ENCODE data around the gene HLA-DOB. TPM values are rescaled to one million over a fixed set of nuclear protein-coding genes. Genes with fewer than 3 reads are reported as not detected.
A peak's percentile ranks its signal among the peaks of the same experiment; 100 is the strongest.

The HLA-DOB gene
- total RNA-seq, 2 experiments from 2014 or later = 2.4 to 3.1 TPM

DNA sequence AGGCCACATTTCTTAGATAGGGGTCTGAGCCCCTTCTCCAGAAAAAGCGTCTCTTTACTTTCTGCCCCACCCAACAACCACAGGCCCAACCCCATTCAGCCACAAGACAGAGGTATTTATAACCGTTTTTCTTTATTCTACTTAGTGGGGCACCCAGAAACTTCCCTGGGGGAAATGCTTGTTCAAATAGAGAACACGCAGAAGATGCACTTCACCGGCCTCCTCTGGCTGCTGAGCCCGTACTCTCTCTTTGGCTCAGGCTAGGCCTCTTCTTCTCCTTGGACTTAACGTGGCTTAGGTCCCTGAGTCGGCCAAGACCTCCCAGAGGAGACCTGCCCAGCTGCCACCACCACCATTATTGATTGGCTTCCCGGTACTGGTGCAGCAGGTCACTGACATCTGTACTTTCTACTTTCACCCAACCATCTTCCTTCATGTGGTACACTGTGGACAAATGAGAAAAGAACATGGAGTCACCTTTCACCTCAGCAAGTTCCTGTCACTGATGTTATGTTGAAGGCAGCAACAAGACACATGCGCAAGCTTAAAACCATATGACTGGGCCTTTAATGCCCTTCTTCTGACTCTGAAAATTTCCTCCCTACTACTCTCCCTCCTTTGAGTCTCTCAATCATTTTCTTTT, 23.9 kb upstream of the HLA-DOB start:
- ATAC-seq (ENCODE audit: low read depth) (peak; percentile 7), DNase-seq (peak; percentile 65)
- Mint-ChIP-seq H3K27me3 (no peaks in the 10 kb centered on the region), H3K27ac (peak overlapping the region; percentile 100), H3K4me3 (peak overlapping the region; percentile 97), H3K36me3 (peaks cover 67% of the 10 kb centered on the region), H3K9me3 (no peaks in the 10 kb centered on the region), H3K4me1 (peaks cover 61% of the 10 kb centered on the region)
- POLR2A ChIA-PET = interaction anchor here (1.4 to 10.7 kb wide), 6 partner anchors 10 to 140 kb away, joined by 3 to 773 read pairs (median 76); partner anchors contain the start of genes BRD2, PSMB9 and TAP1

DNA sequence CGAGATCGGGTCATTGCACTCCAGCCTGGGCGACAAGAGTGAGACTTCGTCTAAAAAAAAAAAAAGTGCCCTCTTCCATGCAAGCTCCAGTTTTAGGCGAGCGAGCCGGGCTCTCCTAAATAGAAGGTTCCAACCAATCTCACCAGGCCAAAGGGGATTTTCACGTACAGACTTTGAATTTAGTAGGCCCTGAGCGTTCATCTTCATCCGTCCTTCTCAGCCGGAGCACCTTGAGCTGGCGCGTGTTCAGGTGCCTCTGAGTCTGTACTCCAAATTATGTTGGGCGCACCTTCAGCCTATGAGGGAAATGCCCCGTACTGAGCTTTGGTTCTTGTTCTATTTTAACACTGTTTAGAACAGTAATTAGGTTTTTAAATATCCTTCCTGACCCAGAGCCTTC, 22.6 kb upstream of the HLA-DOB start:
- no peaks in the 10 kb centered on the region for H3K27me3 Mint-ChIP-seq
- H3K4me3 Mint-ChIP-seq = peak overlapping the region; percentile 72
- H3K4me1 Mint-ChIP-seq = peaks cover 65% of the 10 kb centered on the region
- peaks cover 66% of the 10 kb centered on the region for H3K36me3 Mint-ChIP-seq
- H3K27ac Mint-ChIP-seq = peak overlapping the region; percentile 100
- H3K9me3 Mint-ChIP-seq = no peaks in the 10 kb centered on the region
- DNase-seq (no peak), ATAC-seq (ENCODE audit: low read depth) (no peak)
- POLR2A ChIA-PET = interaction anchor here (1.0 to 10.7 kb wide), 10 partner anchors 11 to 145 kb away, joined by 3 to 773 read pairs (median 12); partner anchors contain the start of genes BRD2, HLA-DMB, PSMB9 and TAP1

DNA sequence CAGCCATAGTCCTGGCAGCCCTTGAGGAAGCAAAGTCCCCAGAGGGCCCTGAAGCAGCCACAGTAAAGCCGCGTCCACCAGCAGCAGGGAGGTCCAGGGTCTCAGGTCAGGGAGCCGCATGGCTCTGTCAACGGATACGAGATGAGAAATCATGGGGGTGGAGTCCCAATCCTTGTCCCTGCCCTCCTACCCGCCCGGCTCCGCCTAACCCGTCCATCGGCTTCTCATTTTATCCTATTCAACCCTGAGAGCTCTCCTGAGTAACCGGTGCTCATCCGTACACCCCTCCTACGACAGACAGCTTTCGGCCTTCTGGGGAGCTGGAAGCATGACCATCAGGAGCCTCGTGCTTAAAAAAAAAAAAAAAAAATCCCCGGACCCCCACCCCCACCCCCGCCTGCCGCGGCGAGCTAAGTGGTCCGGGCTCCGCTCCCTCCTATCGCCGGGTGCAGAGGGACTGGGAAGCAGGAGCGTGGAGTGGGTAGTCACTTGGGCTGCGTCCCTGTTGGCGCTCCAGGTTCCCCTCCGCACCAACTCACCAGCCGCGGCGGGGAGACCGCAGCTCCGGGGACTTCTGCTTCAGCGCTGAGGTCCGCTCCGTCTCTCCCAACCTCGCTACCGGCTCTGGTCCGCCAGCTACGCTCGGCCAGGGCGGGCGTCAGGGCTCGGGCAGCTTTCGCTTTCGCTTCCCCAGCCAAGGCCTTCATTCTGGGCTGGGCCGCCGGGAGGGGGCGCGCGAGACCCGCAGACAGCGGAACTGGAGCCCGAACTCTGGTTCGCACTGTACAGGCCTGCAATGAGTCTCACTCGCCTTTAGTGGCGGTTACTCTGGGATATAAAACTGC, 21.5 kb upstream of the HLA-DOB start, which contains the start of gene TAP2:
Gene TAP2 (minus strand): TSS at position 626 of the 845 bp plus-strand sequence. CDS start 506 bp downstream, at position 120.
- POLR2A ChIA-PET = interaction anchor here (0.5 to 10.7 kb wide), 19 partner anchors 9 to 643 kb away, joined by 3 to 773 read pairs (median 5); partner anchors contain the start of genes BRD2, HLA-DMA, HLA-DMB and PSMB9

DNA sequence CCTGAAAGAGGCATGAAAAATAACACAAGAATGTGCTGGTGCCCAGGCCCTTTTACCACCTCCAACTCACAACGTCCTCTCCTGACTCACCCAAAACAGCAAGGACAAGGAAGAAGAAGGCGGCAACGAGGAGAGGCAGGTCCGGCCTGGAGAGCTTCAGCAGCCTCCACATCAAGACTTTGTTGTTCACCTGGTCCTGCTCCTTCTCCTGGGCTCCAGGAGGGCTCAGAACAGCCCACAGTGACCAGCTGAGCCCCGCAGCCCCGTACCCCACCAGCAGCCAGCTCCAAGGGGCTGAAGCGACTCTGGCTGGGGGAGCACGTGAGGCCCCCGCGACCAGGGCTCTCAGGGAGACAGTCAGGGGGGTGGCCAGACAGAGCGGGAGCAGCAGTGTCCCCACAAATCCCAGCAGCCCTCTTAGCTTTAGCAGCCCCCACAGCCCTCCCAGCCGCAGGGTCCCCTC, 20.9 kb upstream of the HLA-DOB start:
- POLR2A ChIA-PET = interaction anchor here (0.9 to 10.7 kb wide), 16 partner anchors 10 to 642 kb away, joined by 3 to 773 read pairs (median 7); partner anchors contain the start of genes BRD2, HLA-DMA, HLA-DMB and PSMB9
- ATAC-seq (ENCODE audit: low read depth) = no peak
- H3K9me3 Mint-ChIP-seq = no peaks in the 10 kb centered on the region
- peaks cover 70% of the 10 kb centered on the region for H3K36me3 Mint-ChIP-seq
- DNase-seq = no peak
- peak overlapping the region; percentile 100 for H3K27ac Mint-ChIP-seq
- H3K4me1 Mint-ChIP-seq = peaks cover 77% of the 10 kb centered on the region
- peak overlapping the region; percentile 72 for H3K4me3 Mint-ChIP-seq
- H3K27me3 Mint-ChIP-seq = no peaks in the 10 kb centered on the region

More for the DNA sequence above, 21.5 kb upstream of the HLA-DOB start, which contains the start of gene TAP2:
- Mint-ChIP-seq H3K27ac (peak within 1 kb of the TSS; percentile 100), H3K4me3 (peak within 1 kb of the TSS; percentile 72), H3K27me3 (no peaks in the 10 kb centered on the region), H3K4me1 (peaks cover 75% of the 10 kb centered on the region), H3K36me3 (peaks cover 69% of the 10 kb centered on the region), H3K9me3 (no peaks in the 10 kb centered on the region)
- peak; percentile 79 for ATAC-seq (ENCODE audit: low read depth)
- DNase-seq = peak; percentile 100

DNA sequence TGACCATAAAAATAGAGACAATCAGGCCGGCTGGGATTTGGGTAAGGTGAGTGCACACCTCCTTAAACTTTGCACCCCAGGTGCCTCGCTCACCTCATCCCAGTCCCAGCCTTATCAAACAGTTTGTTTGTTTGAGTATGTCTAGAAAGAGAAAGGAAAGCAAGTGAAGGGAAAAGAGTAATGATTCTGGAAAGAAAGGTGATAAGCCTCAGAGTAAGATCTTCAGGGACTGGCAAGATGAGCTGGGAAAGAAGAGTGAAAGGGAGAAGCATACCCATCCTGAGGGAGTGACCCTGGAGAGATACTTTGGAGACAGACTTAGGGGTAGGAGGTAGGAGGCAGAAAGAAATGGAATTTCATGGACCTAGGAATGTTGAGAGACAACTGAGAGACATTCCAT, 20.1 kb upstream of the HLA-DOB start:
- no peaks in the 10 kb centered on the region for H3K27me3 Mint-ChIP-seq
- H3K9me3 Mint-ChIP-seq = no peaks in the 10 kb centered on the region
- POLR2A ChIA-PET = interaction anchor here (2.2 to 10.7 kb wide), 3 partner anchors 9 to 136 kb away, joined by 14 to 773 read pairs (median 323); partner anchors contain the start of genes BRD2, PSMB9 and TAP1
- H3K27ac Mint-ChIP-seq = peak overlapping the region; percentile 100
- DNase-seq (no peak), ATAC-seq (ENCODE audit: low read depth) (no peak)
- H3K4me3 Mint-ChIP-seq = peak overlapping the region; percentile 72
- H3K36me3 Mint-ChIP-seq = peaks cover 63% of the 10 kb centered on the region
- H3K4me1 Mint-ChIP-seq = peaks cover 75% of the 10 kb centered on the region

DNA sequence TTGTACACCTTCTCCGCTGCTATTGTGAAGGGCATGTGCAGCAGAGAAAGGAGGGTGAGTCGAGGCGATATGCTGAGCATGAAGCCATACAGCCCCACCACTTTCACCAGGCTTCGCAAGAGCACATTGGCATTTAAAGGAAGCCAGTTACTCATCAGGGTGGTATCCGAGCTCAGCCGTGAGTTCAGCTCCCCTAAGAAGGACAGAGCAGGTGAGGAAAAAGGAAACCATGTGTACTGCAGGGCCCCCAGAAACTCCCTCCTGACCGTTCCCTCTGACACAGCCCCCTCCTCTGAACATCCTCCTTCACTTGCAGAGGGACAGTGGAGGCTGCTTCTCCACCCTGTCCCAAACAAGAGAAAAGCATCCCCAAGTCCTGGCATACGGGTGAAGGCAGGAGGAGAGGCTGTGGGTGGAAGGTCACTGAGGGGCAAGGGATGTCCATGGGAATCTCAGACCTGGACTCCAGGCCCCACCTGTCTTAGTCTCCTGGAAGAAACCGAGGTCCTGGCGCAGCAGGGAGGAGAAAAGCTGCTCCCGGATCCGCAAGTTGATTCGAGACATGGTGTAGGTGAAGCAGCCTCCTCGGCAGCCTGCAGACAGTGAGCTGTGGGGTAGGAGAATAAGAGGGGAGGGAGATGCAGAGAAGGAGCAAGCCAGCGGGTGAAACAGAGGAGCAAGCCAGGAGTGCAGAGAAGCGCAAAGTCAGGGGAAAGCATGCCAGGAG, 18.5 kb upstream of the HLA-DOB start:
- no peak for DNase-seq

DNA sequence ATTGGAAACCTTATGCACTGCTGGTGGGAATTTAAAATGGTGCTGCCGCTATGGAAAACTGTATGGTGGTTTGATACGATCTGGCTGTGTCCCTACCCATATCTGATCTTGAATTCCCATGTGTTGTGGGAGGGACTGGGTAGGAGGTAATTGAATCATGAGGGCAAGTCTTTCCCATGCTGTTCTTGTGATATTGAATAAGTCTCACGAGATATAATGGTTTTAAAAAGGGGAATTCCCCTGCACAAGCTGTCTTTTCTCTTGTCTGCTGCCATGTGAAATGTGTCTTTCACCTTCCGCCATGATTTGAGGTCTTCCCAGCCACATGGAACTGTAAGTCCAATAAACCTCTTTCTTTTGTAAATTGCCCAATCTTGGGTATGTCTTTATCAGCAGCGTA, 16.9 kb upstream of the HLA-DOB start:
- H3K27me3 Mint-ChIP-seq = no peaks in the 10 kb centered on the region
- peaks cover 58% of the 10 kb centered on the region for H3K4me1 Mint-ChIP-seq
- no peaks in the 10 kb centered on the region for H3K9me3 Mint-ChIP-seq
- ATAC-seq (ENCODE audit: low read depth) (no peak), DNase-seq (no peak)
- peak overlapping the region; percentile 29 for H3K4me3 Mint-ChIP-seq
- H3K36me3 Mint-ChIP-seq = peaks cover 66% of the 10 kb centered on the region
- peak overlapping the region; percentile 39 for H3K27ac Mint-ChIP-seq
- POLR2A ChIA-PET = interaction anchor here (1.0 kb wide), 1 partner anchor 12 kb away, joined by 3 read pairs; no protein-coding TSS in a partner anchor

More for the DNA sequence above, 18.5 kb upstream of the HLA-DOB start:
- H3K27ac Mint-ChIP-seq = peak overlapping the region; percentile 65
- POLR2A ChIA-PET = no interaction called here
- H3K4me1 Mint-ChIP-seq = peaks cover 69% of the 10 kb centered on the region
- peak overlapping the region; percentile 72 for H3K4me3 Mint-ChIP-seq
- no peaks in the 10 kb centered on the region for H3K9me3 Mint-ChIP-seq
- no peak for ATAC-seq (ENCODE audit: low read depth)
- no peaks in the 10 kb centered on the region for H3K27me3 Mint-ChIP-seq
- peaks cover 62% of the 10 kb centered on the region for H3K36me3 Mint-ChIP-seq

DNA sequence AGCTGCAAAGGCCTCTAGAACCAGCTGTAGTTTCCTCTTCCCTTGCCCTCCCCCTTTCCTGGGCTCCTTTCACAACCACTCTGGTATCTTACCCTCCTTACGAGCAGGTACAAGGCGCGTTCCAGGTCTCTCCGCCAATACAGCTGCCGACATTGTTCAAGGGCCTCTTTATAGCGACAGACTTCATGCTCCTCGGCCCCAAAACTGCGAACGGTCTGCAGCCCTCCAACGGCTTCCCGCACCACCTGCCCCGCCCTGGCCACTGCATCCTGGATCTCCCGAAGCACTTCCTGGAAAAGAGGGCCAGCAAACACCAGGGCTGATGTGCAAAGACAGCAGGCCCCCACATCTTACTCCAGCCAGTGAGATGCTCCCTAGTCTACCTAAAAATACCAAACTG, 15.7 kb upstream of the HLA-DOB start:
- H3K27ac Mint-ChIP-seq = peak overlapping the region; percentile 4
- no peaks in the 10 kb centered on the region for H3K27me3 Mint-ChIP-seq
- ATAC-seq (ENCODE audit: low read depth) = no peak
- H3K4me1 Mint-ChIP-seq = peaks cover 65% of the 10 kb centered on the region
- H3K36me3 Mint-ChIP-seq = peaks cover 65% of the 10 kb centered on the region
- no peak for DNase-seq
- H3K4me3 Mint-ChIP-seq = no peak overlapping the region
- POLR2A ChIA-PET = interaction anchor here (1.0 to 1.2 kb wide), 2 partner anchors 11 to 13 kb away, joined by 3 to 5 read pairs; no protein-coding TSS in a partner anchor
- H3K9me3 Mint-ChIP-seq = no peaks in the 10 kb centered on the region

DNA sequence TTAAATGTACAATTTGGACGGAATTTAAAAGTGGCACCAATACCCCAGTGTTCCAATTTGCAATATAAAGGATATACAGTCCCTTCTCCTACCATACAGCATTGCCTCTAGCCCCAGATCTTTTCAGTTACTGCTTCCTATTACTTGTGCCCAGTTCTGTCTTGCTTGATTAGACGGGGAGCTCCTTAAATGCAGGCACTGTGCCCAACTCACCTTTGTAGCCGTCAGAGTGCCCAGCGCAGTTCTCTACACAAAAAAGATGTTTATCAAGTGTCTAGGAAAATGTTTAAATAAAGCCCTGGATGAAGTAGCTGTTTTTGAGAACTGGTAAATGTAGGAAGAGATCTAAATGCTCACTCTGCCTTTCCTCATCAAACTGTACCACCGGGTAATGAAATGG, 14.1 kb upstream of the HLA-DOB start:
- H3K27me3 Mint-ChIP-seq = no peaks in the 10 kb centered on the region
- H3K4me1 Mint-ChIP-seq = peaks cover 57% of the 10 kb centered on the region
- H3K36me3 Mint-ChIP-seq = peaks cover 56% of the 10 kb centered on the region
- H3K27ac Mint-ChIP-seq = peak overlapping the region; percentile 4
- no peaks in the 10 kb centered on the region for H3K9me3 Mint-ChIP-seq
- DNase-seq = no peak
- no peak overlapping the region for H3K4me3 Mint-ChIP-seq
- POLR2A ChIA-PET = interaction anchor here (1.0 kb wide), 1 partner anchor 141 kb away, joined by 3 read pairs; no protein-coding TSS in a partner anchor
- ATAC-seq (ENCODE audit: low read depth) = no peak

DNA sequence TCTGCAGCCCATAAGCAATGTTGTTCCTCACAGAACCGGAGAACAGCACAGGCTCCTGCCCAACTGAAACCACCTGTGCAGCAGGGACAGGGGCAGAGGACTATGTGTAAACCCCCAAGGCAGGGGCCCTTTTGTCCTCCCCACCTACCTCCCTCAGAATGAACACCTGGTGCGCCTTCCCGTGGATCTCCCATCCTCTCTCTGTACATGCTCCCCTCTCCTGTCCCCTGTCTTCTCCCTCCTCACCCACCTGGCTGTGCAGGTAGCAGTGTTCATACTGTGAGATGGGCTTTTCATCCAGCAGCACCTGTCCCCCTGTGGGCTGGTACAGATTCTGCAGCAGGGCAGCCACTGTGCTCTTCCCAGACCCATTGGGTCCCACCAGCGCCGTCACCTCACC, 13.2 kb upstream of the HLA-DOB start:
- POLR2A ChIA-PET = no interaction called here
- ATAC-seq (ENCODE audit: low read depth) (no peak), DNase-seq (no peak)
- no peaks in the 10 kb centered on the region for H3K9me3 Mint-ChIP-seq
- peak overlapping the region; percentile 62 for H3K27ac Mint-ChIP-seq
- H3K4me3 Mint-ChIP-seq = no peak overlapping the region
- peaks cover 48% of the 10 kb centered on the region for H3K36me3 Mint-ChIP-seq
- peaks cover 49% of the 10 kb centered on the region for H3K4me1 Mint-ChIP-seq
- no peaks in the 10 kb centered on the region for H3K27me3 Mint-ChIP-seq

DNA sequence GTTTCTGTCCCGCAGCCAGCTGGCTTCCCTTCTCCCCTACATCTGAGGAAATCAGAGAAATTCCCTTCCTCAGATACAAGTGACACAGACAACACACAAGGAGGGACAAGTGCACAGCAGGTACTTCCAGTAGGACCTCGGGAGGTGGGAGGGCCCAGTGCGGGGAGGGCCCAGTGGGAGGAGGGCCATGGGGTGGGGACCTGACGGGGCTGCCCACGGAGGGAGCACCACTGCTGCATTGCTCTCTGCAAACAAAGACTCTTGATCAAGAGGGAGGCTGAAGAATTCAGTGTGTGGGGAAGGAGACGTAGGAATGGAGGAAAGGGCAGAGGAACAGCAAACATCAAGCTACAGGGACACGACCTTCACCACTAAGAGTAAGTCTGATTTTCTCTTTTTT, 12.7 kb upstream of the HLA-DOB start:
- Mint-ChIP-seq H3K36me3 (peaks cover 45% of the 10 kb centered on the region), H3K9me3 (no peaks in the 10 kb centered on the region), H3K4me3 (no peak overlapping the region), H3K27ac (peak overlapping the region; percentile 40), H3K27me3 (no peaks in the 10 kb centered on the region), H3K4me1 (peaks cover 45% of the 10 kb centered on the region)
- DNase-seq (no peak), ATAC-seq (ENCODE audit: low read depth) (no peak)
- POLR2A ChIA-PET = interaction anchor here (3.4 kb wide), 1 partner anchor 8 kb away, joined by 14 read pairs; the partner anchor contains the start of gene TAP2

DNA sequence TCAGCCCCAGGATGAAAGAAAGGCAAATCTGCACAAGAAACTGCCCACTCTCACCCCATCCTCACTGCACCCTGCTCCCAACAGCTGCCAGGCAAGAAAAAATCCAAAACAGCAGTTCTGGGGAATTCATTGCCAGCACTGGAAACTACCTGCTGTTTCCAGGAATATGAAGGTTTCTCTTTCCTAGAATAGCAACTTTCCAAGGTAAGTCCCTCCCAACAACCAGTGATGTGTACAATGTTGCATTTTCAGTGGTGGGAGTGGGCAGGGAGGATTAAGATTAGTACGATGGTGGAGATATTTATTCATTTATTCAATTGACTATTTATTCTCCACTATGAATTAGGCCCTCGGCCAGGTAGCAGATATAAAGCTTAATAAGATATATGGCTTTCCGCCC, 10.2 kb upstream of the HLA-DOB start:
- no peak for DNase-seq
- ATAC-seq (ENCODE audit: low read depth) = no peak
- Mint-ChIP-seq H3K9me3 (no peaks in the 10 kb centered on the region), H3K27me3 (no peaks in the 10 kb centered on the region), H3K4me1 (peaks cover 24% of the 10 kb centered on the region), H3K36me3 (peaks cover 26% of the 10 kb centered on the region), H3K27ac (peak overlapping the region; percentile 66), H3K4me3 (no peak overlapping the region)
- POLR2A ChIA-PET = interaction anchor here (2.1 to 3.4 kb wide), 2 partner anchors 11 to 41 kb away, joined by 5 to 14 read pairs; partner anchors contain the start of gene TAP2
